ENCODE measurements around the gene PCBP1. TPM values are rescaled to one million over a fixed set of nuclear protein-coding genes. Genes with fewer than 3 reads are reported as not detected.

The PCBP1 gene
- total RNA-seq, 1 experiment from 2014 or later = 276 TPM

DNA sequence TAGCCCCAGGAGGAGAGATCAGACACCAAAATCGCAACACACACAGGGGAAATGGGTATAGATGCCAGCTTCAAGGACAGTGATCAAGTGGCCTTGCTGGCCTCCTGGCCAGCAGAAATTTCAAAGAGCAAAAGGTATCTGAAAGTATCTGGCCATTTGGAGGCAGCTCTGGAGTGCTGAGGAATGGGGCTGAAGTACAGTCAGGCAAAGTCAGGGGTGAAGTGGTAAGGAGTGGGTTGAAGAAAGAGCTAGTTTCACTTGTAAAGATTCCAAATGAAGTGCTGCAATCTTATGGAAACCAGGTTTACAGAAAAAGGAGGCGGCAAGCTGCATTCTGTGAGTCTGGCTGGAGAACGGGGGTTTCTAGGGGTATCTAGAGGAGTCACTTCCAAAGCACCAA lies 19.2 kb upstream of the PCBP1 start:
- ATAC-seq (no peak), DNase-seq (ENCODE audit: low read depth, low spot score) (no peak)
- BruUV-seq (replicated peaks) = no TSS peak
- no peak overlapping the region for H3K27ac ChIP-seq (ENCODE audit: low read length)
- H3K36me3 ChIP-seq (ENCODE audit: control insufficient read depth, insufficient read depth, low read length) = peaks cover 6% of the 10 kb centered on the region
- intact Hi-C loops (cut with micrococcal nuclease; ENCODE audit: unreplicated experiment) (no loop called here), in situ Hi-C loops (cut with HindIII; ENCODE audit: low pct_unique_long_range_greater_than_20kb, low sequenced_read_pairs) (no loop called here)
- H3K9me3 ChIP-seq (ENCODE audit: control insufficient read depth, insufficient read depth, low read depth, low read length) = no peaks in the 10 kb centered on the region
- no peak overlapping the region for H3K4me3 ChIP-seq (ENCODE audit: low read depth in 2 of 2, low read length in 2 of 2)
- 0 out of 2 replicates have a peak, but pooled peaks cover 4% of the 10 kb centered on the region for H3K4me1 ChIP-seq (ENCODE audit: control insufficient read depth, insufficient read depth, low read length)
- TF ChIP-seq SIN3A (IDR thresholded peaks at IDR 0.05; ENCODE audit: borderline replicate concordance, insufficient read depth, low read depth, low read length) (no peak), REST (IDR thresholded peaks at IDR 0.05; ENCODE audit: insufficient read depth in 1 of 2, low read depth in 2 of 2, low read length in 1 of 2) (no peak), TCF7L2 (IDR thresholded peaks at IDR 0.05; ENCODE audit: low read depth, low read length) (no peak), POLR2AphosphoS5 (IDR thresholded peaks at IDR 0.05; ENCODE audit: low read depth, low read length) (no peak)
- TF ChIP-seq, protein P1, sequence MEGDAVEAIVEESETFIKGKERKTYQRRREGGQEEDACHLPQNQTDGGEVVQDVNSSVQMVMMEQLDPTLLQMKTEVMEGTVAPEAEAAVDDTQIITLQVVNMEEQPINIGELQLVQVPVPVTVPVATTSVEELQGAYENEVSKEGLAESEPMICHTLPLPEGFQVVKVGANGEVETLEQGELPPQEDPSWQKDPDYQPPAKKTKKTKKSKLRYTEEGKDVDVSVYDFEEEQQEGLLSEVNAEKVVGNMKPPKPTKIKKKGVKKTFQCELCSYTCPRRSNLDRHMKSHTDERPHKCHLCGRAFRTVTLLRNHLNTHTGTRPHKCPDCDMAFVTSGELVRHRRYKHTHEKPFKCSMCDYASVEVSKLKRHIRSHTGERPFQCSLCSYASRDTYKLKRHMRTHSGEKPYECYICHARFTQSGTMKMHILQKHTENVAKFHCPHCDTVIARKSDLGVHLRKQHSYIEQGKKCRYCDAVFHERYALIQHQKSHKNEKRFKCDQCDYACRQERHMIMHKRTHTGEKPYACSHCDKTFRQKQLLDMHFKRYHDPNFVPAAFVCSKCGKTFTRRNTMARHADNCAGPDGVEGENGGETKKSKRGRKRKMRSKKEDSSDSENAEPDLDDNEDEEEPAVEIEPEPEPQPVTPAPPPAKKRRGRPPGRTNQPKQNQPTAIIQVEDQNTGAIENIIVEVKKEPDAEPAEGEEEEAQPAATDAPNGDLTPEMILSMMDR (IDR thresholded peaks at IDR 0.05) = no peak
- ChIA-PET CTCF (no interaction called here), POLR2A (no interaction called here)
- no peaks in the 10 kb centered on the region for H3K27me3 ChIP-seq (ENCODE audit: control insufficient read depth, insufficient read depth, low read length)

DNA sequence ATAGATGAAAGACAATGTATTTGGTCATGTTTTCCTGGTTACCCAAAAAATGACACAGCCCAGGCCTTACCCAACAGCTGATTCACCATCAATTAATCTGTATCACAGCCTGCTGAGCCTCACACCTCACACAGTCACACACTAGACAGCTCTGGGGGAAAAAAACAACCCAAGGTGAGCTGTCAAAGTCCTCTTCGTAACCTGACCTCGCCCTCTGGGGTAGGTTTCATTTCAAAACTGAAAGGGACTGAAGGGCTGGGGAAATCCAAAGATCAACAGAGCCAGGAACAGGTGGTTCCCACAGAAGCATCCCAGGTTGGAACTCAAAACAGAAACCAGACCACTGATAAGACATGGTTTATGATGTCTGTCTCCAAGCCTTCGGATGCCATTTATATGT lies 18.2 kb upstream of the PCBP1 start:
- no peak overlapping the region for H3K4me3 ChIP-seq (ENCODE audit: low read depth in 2 of 2, low read length in 2 of 2)
- in situ Hi-C loops (cut with HindIII; ENCODE audit: low pct_unique_long_range_greater_than_20kb, low sequenced_read_pairs) (no loop called here), intact Hi-C loops (cut with micrococcal nuclease; ENCODE audit: unreplicated experiment) (no loop called here)
- H3K27me3 ChIP-seq (ENCODE audit: control insufficient read depth, insufficient read depth, low read length) = no peaks in the 10 kb centered on the region
- no peaks in the 10 kb centered on the region for H3K9me3 ChIP-seq (ENCODE audit: control insufficient read depth, insufficient read depth, low read depth, low read length)
- ATAC-seq = no peak
- peaks cover 6% of the 10 kb centered on the region for H3K36me3 ChIP-seq (ENCODE audit: control insufficient read depth, insufficient read depth, low read length)
- CTCF ChIA-PET = interaction anchor here (0.5 to 1.0 kb wide), 2 partner anchors 256 to 344 kb away, joined by 3 to 4 read pairs; no protein-coding TSS in a partner anchor
- TSS peak; percentile 64 for BruUV-seq (replicated peaks)
- POLR2A ChIA-PET = interaction anchor here (0.7 kb wide), 1 partner anchor 11 kb away, joined by 5 read pairs; no protein-coding TSS in a partner anchor
- DNase-seq (ENCODE audit: low read depth, low spot score) = no peak
- TF ChIP-seq TCF7L2 (IDR thresholded peaks at IDR 0.05; ENCODE audit: low read depth, low read length) (no peak), POLR2AphosphoS5 (IDR thresholded peaks at IDR 0.05; ENCODE audit: low read depth, low read length) (no peak), SIN3A (IDR thresholded peaks at IDR 0.05; ENCODE audit: borderline replicate concordance, insufficient read depth, low read depth, low read length) (no peak), REST (IDR thresholded peaks at IDR 0.05; ENCODE audit: insufficient read depth in 1 of 2, low read depth in 2 of 2, low read length in 1 of 2) (no peak)
- TF ChIP-seq, protein P1 (IDR thresholded peaks at IDR 0.05) = no peak
- 0 out of 2 replicates have a peak, but pooled peaks cover 4% of the 10 kb centered on the region for H3K4me1 ChIP-seq (ENCODE audit: control insufficient read depth, insufficient read depth, low read length)
- no peak overlapping the region for H3K27ac ChIP-seq (ENCODE audit: low read length)
